GM18511 (cell line): ENCODE measurements around the gene SLC1A2.

Source experiments
- ATAC-seq: cut with Tn5 transposase; IDR thresholded peaks from one replicate; pipeline ENCODE4 v1.9.1; 2021; ENCODE audit warnings: mild to moderate bottlenecking, moderate library complexity; ENCODE audit not compliant: unreplicated experiment

Gene SLC1A2

GRCh38 chr11:35277827-35278226, 141.5 kb downstream of the SLC1A2 start:
- ATAC-seq: no peak

GRCh38 chr11:35276396-35277145, 142.8 kb downstream of the SLC1A2 start:
- no peak for ATAC-seq

GRCh38 chr11:35275786-35276170, 143.6 kb downstream of the SLC1A2 start:
- no peak for ATAC-seq

- no peak for ATAC-seq
These were observed 144.2 kb downstream of the SLC1A2 start for GRCh38 chr11:35274909-35275785.

GRCh38 chr11:35272391-35272902, 146.9 kb downstream of the SLC1A2 start:
- ATAC-seq: peak; percentile 92

- no peak for ATAC-seq
These were observed 148.3 kb downstream of the SLC1A2 start for GRCh38 chr11:35271031-35271430.

- no peak for ATAC-seq
These were observed 149.0 kb downstream of the SLC1A2 start for GRCh38 chr11:35270342-35270741.

- ATAC-seq: no peak
These were observed 151.9 kb downstream of the SLC1A2 start for GRCh38 chr11:35267504-35267903.

GRCh38 chr11:35265755-35266454, 153.5 kb downstream of the SLC1A2 start:
- ATAC-seq: no peak

GRCh38 chr11:35262735-35263134, 156.6 kb downstream of the SLC1A2 start:
- no peak for ATAC-seq

GRCh38 chr11:35262056-35262455, 157.3 kb downstream of the SLC1A2 start:
- ATAC-seq: no peak

GRCh38 chr11:35261197-35261596, 158.2 kb downstream of the SLC1A2 start:
- ATAC-seq: no peak

GRCh38 chr11:35260342-35260985, 158.9 kb downstream of the SLC1A2 start:
- ATAC-seq: no peak

GRCh38 chr11:35259529-35259928, 159.8 kb downstream of the SLC1A2 start:
- no peak for ATAC-seq

GRCh38 chr11:35257281-35257680, 162.1 kb downstream of the SLC1A2 start:
- peak; percentile 100 for ATAC-seq

- ATAC-seq: no peak
These were observed 163.1 kb downstream of the SLC1A2 start for GRCh38 chr11:35256296-35256695.

- no peak for ATAC-seq
These were observed 163.8 kb downstream of the SLC1A2 start for GRCh38 chr11:35255514-35255913.

GRCh38 chr11:35253237-35253636, 166.1 kb downstream of the SLC1A2 start:
- no peak for ATAC-seq

GRCh38 chr11:35250621-35251020, 168.7 kb downstream of the SLC1A2 start:
- no peak for ATAC-seq

- no peak for ATAC-seq
These were observed 169.2 kb downstream of the SLC1A2 start for GRCh38 chr11:35250192-35250591.
